Heart left ventricle (tissue), 13 donors: Measurements from ENCODE around the gene THAP5.

Source experiments
- POLR2A ChIP-seq, 2 donors: fragments of 450-650 bp; IDR thresholded peaks; one replicate each; pipeline ENCODE4 v1.6.1; 2017; ENCODE audit warnings: antibody characterized with exemption in 2 of 2, mild to moderate bottlenecking in 2 of 2, moderate library complexity in 2 of 2
- TF ChIP-seq, protein P1 (sequence below), 12 donors: fragments of 200-600 bp; sonication (generic) in 4 of 12; IDR thresholded peaks; one replicate each; pipeline versions ENCODE4 v1.5.0 to v1.8.0; 2018 to 2022; ENCODE audit warnings: antibody characterized with exemption in 12 of 12, mild to moderate bottlenecking in 5 of 12
- donor health status: ischemic (EF 13 %, LVEDD 7.1; RV severe dilation, severe dysfunction).
- donor health status: DM: no; HTN: yes; CAD: no.
- donor health status: DM: no; HTN: no; CAD: no.
- donor health status: ischemic (EF 25% LVEDD 6.9; RV normal size, moderate dysfunction).
- donor health status: ischemic (EF 25% LVEDD 5.7; RV mildly dilated, moderate dysfunction).
- donor health status: ischemic (EF 35%, LVEDD 5.7; RV mildly dilated, moderate dysfunction).
- donor health status: nonischemic (EF 11% LVEDD 7.7; RV severe dilation, severe dysfunction).
- donor health status: DM: yes; HTN: yes; CAD: no.
- donor health status: PGD.
- donor health status: ischemic (EF 29% LVEDD 5.4; RV normal size, mild dysfunction).
- donor health status: nonischemic (EF 23%, LVEDD 6.1; RV moderate dilation, normal function).

DNA sequence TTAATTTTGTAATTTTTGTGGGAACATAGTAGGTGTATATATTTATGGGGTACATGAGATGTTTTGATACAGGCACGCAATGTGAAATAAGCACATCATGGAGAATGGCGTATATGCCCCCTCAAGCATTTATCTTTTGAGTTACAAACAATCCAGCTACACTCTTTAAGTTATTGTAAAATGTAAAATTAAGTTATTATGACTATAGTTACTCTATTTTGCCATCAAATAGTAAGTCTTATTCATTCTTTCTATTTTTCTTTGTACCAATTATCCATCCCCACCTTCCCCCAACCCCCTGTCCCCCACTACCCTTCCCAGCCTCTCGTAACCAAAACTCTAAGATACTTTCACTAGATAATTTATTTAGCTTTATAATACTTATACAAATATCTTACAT is 35.8 kb downstream of the THAP5 start:
- TF ChIP-seq, protein P1, sequence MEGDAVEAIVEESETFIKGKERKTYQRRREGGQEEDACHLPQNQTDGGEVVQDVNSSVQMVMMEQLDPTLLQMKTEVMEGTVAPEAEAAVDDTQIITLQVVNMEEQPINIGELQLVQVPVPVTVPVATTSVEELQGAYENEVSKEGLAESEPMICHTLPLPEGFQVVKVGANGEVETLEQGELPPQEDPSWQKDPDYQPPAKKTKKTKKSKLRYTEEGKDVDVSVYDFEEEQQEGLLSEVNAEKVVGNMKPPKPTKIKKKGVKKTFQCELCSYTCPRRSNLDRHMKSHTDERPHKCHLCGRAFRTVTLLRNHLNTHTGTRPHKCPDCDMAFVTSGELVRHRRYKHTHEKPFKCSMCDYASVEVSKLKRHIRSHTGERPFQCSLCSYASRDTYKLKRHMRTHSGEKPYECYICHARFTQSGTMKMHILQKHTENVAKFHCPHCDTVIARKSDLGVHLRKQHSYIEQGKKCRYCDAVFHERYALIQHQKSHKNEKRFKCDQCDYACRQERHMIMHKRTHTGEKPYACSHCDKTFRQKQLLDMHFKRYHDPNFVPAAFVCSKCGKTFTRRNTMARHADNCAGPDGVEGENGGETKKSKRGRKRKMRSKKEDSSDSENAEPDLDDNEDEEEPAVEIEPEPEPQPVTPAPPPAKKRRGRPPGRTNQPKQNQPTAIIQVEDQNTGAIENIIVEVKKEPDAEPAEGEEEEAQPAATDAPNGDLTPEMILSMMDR (IDR thresholded peaks at IDR 0.05), result no peak
- TF ChIP-seq POLR2A (IDR thresholded peaks at IDR 0.05), result no peak
